NCI-H345 treated with DMSO at 0.1 percent for 48 hours (cell line): Measurements from ENCODE around the gene GGTLC2.
"Not testable (repeated sequence)": the region's sequence is repeated elsewhere in the genome, so short reads cannot be mapped to it uniquely, and the experiment has no call there.

Source experiments
- DNase-seq: peaks from one replicate; lab custom pipeline; 2025; ENCODE audit not compliant: unreplicated experiment; lab: John Stamatoyannopoulos, UW

The GGTLC2 gene

GRCh38 chr22:22636260-22636659 lies 8.2 kb upstream of the GGTLC2 start:
- not testable (repeated sequence) for DNase-seq

- DNase-seq = not testable (repeated sequence)
Measured at GRCh38 chr22:22638313-22638712, 6.1 kb upstream of the GGTLC2 start.

- not testable (repeated sequence) for DNase-seq
Measured at GRCh38 chr22:22642255-22642654, 2.2 kb upstream of the GGTLC2 start.

- DNase-seq = not testable (repeated sequence)
Measured at GRCh38 chr22:22645969-22646368, 1.6 kb downstream of the GGTLC2 start.

- DNase-seq = not testable (repeated sequence)
Measured at GRCh38 chr22:22647952-22648351, 3.5 kb downstream of the GGTLC2 start.

GRCh38 chr22:22648863-22649536 lies 4.6 kb downstream of the GGTLC2 start:
- DNase-seq = not testable (repeated sequence)

GRCh38 chr22:22649761-22650160 lies 5.3 kb downstream of the GGTLC2 start:
- not testable (repeated sequence) for DNase-seq

- not testable (repeated sequence) for DNase-seq
Measured at GRCh38 chr22:22650398-22650797, 6.0 kb downstream of the GGTLC2 start.

GRCh38 chr22:22650803-22651515 lies 6.5 kb downstream of the GGTLC2 start:
- DNase-seq = not testable (repeated sequence)

GRCh38 chr22:22651593-22651992 lies 7.2 kb downstream of the GGTLC2 start:
- DNase-seq = not testable (repeated sequence)

- not testable (repeated sequence) for DNase-seq
Measured at GRCh38 chr22:22652102-22652501, 7.7 kb downstream of the GGTLC2 start.

GRCh38 chr22:22652573-22652972 lies 8.2 kb downstream of the GGTLC2 start:
- DNase-seq = not testable (repeated sequence)

- not testable (repeated sequence) for DNase-seq
Measured at GRCh38 chr22:22653677-22654381, 9.4 kb downstream of the GGTLC2 start.

- no peak for DNase-seq
Measured at GRCh38 chr22:22655452-22656290, 11.3 kb downstream of the GGTLC2 start.

GRCh38 chr22:22657712-22658111 lies 13.3 kb downstream of the GGTLC2 start:
- no peak for DNase-seq

- no peak for DNase-seq
Measured at GRCh38 chr22:22661275-22661674, 16.9 kb downstream of the GGTLC2 start.

GRCh38 chr22:22662095-22662494 lies 17.7 kb downstream of the GGTLC2 start:
- no peak for DNase-seq

- no peak for DNase-seq
Measured at GRCh38 chr22:22663861-22664800, 19.7 kb downstream of the GGTLC2 start.

GRCh38 chr22:22666307-22667091 lies 22.1 kb downstream of the GGTLC2 start:
- no peak for DNase-seq
